Suprapubic skin (tissue), 3 donors: ENCODE measurements around the gene BCL11B.

Experiments used
- CTCF ChIP-seq, 2 donors: fragments of 200-600 bp in 1 of 2; fragments of 450-650 bp in 1 of 2; sonication (generic) in 1 of 2; IDR thresholded peaks; one replicate each; pipeline ENCODE4 v1.5.1; 2016 to 2019; ENCODE audit warnings: antibody characterized with exemption in 2 of 2, mild to moderate bottlenecking in 1 of 2, moderate library complexity in 1 of 2
- EP300 ChIP-seq: sonication (generic); formaldehyde crosslinking; IDR thresholded peaks from one replicate; pipeline ENCODE4 v1.6.1; 2017; ENCODE audit warnings: antibody characterized with exemption

- TF ChIP-seq CTCF (IDR thresholded peaks at IDR 0.05) (no peak), EP300 (no peak)
Observed at GRCh38 chr14:99137001-99137700, 134.8 kb downstream of the BCL11B start.
